Ovary (tissue), 9 donors: Measurements from ENCODE around the gene FAM170B. TPM values are rescaled to one million over a fixed set of nuclear protein-coding genes. Genes with fewer than 3 reads are reported as not detected.

Source experiments
- DNase-seq, 5 donors: peaks; one replicate each; pipeline ENCODE4 v3.0.0-alpha.2; 2019 to 2020
- H3K27ac ChIP-seq, 2 donors: fragments of 200-600 bp; one replicate each; pipeline versions ENCODE4 v1.5.1 to v1.8.0; 2019 to 2022
- H3K27me3 ChIP-seq: fragments of 200-600 bp; one replicate; pipeline ENCODE4 v1.8.0; 2022
- H3K36me3 ChIP-seq: fragments of 200-600 bp; sonication (generic); one replicate; pipeline ENCODE4 v1.5.1; 2019
- H3K4me1 ChIP-seq: one replicate; pipeline ENCODE4 v1.8.1; 2013; ENCODE audit warnings: mild to moderate bottlenecking, moderate library complexity; ENCODE audit not compliant: insufficient read depth
- H3K4me3 ChIP-seq: fragments of 200-600 bp; sonication (generic); one replicate; pipeline ENCODE4 v1.5.1; 2017
- H3K9me3 ChIP-seq, 2 donors: fragments of 200-600 bp in 1 of 2; sonication (generic) in 1 of 2; one replicate each; pipeline versions ENCODE4 v1.5.1 to v1.8.1; 2013 to 2019; ENCODE audit warnings: mild to moderate bottlenecking in 1 of 2, moderate library complexity in 1 of 2
- CTCF ChIP-seq, 3 donors: fragments of 450-650 bp in 2 of 3; fragments of 200-600 bp in 1 of 3; IDR thresholded peaks; one replicate each; pipeline versions ENCODE4 v1.5.1 to v1.8.0; 2016 to 2022; ENCODE audit warnings: antibody characterized with exemption in 3 of 3, mild to moderate bottlenecking in 1 of 3
- EP300 ChIP-seq: sonication (generic); formaldehyde crosslinking; IDR thresholded peaks from one replicate; pipeline ENCODE4 v1.6.1; 2017; ENCODE audit warnings: antibody characterized with exemption
- POLR2A ChIP-seq: fragments of 450-650 bp; IDR thresholded peaks from one replicate; pipeline ENCODE4 v1.6.1; 2017; ENCODE audit warnings: antibody characterized with exemption, mild to moderate bottlenecking, moderate library complexity
- whole genome bisulfite sequencing, 3 donors: extraction: QIAGEN DNeasy Blood & Tissue Kit in 1 of 3; methylation state at CpG; one replicate each; pipeline versions ENCODE4 v1.1.5 to v1.1.7; 2013 to 2017; 5-methylcytosine and 5-hydroxymethylcytosine counted together
- intact Hi-C, 4 donors: fragments of 100-400 bp; cut with DNase I; formaldehyde crosslinking; loops; one replicate each; pipeline versions ENCODE4 v1.11.0 to v1.15.1; 2022 to 2023
- polyA plus RNA-seq, 2 donors: library from polyadenylated mRNA; stranded (reverse); fragments of 200-250 nt in 1 of 2; fragments of 350-450 nt in 1 of 2; fragmentation: Illumina TruSeq in 1 of 2; extraction: RNeasy Lipid Tissue Mini Kit (QIAGEN cat#74804) in 1 of 2; gene quantifications; one replicate each; pipeline ENCODE4 v1.2.3, GENCODE V29; 2013 to 2014
- total RNA-seq, 7 donors: library from RNA; depleted of rRNA in 2 of 7; stranded (reverse); fragments of >200 nt in 2 of 7; fragmentation: NEBNext Ultra II Directional in 3 of 7; extraction: Animal tissue kit (Norgen Biotek cat#: 25700) in 3 of 7; gene quantifications; one replicate each; pipeline versions ENCODE4 v1.1.0 to v1.2.4, GENCODE V29; 2016 to 2023
- donor health status: DM: no; HTN: no; CAD: no; lungs with moderate emphysema.
- donor health status: DM: no; HTN: no; CAD: no.
- donor health status: Bipolar disorder and iron deficiency.
- donor health status: DM: yes; HTN: yes; CAD: no.
- donor health status: DM: no; HTN: no; CAD: no.
- donor health status: DM: yes; HTN: yes; CAD: no.

The FAM170B gene
- total and polyA plus RNA-seq, 9 donors: not detected

- intact Hi-C loops: no loop called here
- no peaks in the 10 kb centered on the region for H3K4me1 ChIP-seq
- no peaks in the 10 kb centered on the region for H3K27me3 ChIP-seq
- no peaks in the 10 kb centered on the region for H3K36me3 ChIP-seq
- 74 to 86% (median 79%) methylated on average over 5 of the region's 5 CpGs for WGBS, 3 donors
- TF ChIP-seq POLR2A: no peak
- TF ChIP-seq CTCF (IDR thresholded peaks at IDR 0.05): no peak
- H3K4me3 ChIP-seq: no peak overlapping the region
- no peak overlapping the region for H3K27ac ChIP-seq
- no peaks in the 10 kb centered on the region for H3K9me3 ChIP-seq
- no peak for DNase-seq
These were observed 16.6 kb upstream of the FAM170B start for GRCh38 chr10:49150426-49150825.

GRCh38 chr10:49149881-49150280 is 16.1 kb upstream of the FAM170B start:
- DNase-seq: no peak
- H3K27me3 ChIP-seq: no peaks in the 10 kb centered on the region
- no peaks in the 10 kb centered on the region for H3K36me3 ChIP-seq
- intact Hi-C loops: no loop called here
- TF ChIP-seq EP300 (no peak), CTCF (IDR thresholded peaks at IDR 0.05) (no peak), POLR2A (no peak)
- H3K9me3 ChIP-seq: no peaks in the 10 kb centered on the region
- no peak overlapping the region for H3K27ac ChIP-seq
- no peaks in the 10 kb centered on the region for H3K4me1 ChIP-seq
- 94 to 100% (median 95%) methylated on average over 3 of the region's 3 CpGs for WGBS, 3 donors
- no peak overlapping the region for H3K4me3 ChIP-seq

GRCh38 chr10:49144058-49144720 is 10.4 kb upstream of the FAM170B start:
- 58 to 64% (median 59%) methylated on average over 2 of the region's 2 CpGs for WGBS, 3 donors
- intact Hi-C loops: no loop called here
- Histone ChIP-seq H3K27me3 (no peaks in the 10 kb centered on the region), H3K4me3 (no peak overlapping the region), H3K4me1 (peaks cover 16% of the 10 kb centered on the region), H3K9me3 (no peaks in the 10 kb centered on the region), H3K27ac (no peak overlapping the region), H3K36me3 (no peaks in the 10 kb centered on the region)
- TF ChIP-seq POLR2A: no peak
- no peak for DNase-seq

GRCh38 chr10:49143249-49143648 is 9.4 kb upstream of the FAM170B start:
- TF ChIP-seq EP300 (no peak), POLR2A (no peak), CTCF (IDR thresholded peaks at IDR 0.05) (no peak)
- intact Hi-C loops: no loop called here
- Histone ChIP-seq H3K27ac (no peak overlapping the region), H3K9me3 (no peaks in the 10 kb centered on the region), H3K27me3 (no peaks in the 10 kb centered on the region), H3K36me3 (no peaks in the 10 kb centered on the region), H3K4me3 (no peak overlapping the region), H3K4me1 (peaks cover 21% of the 10 kb centered on the region)
- no peak for DNase-seq

- no peaks in the 10 kb centered on the region for H3K36me3 ChIP-seq
- no peaks in the 10 kb centered on the region for H3K9me3 ChIP-seq
- intact Hi-C loops: no loop called here
- peaks cover 21% of the 10 kb centered on the region for H3K4me1 ChIP-seq
- no peaks in the 10 kb centered on the region for H3K27me3 ChIP-seq
- no peak overlapping the region for H3K27ac ChIP-seq
- WGBS, 3 donors: 72 to 83% (median 80%) methylated on average over 5 of the region's 5 CpGs
- no peak overlapping the region for H3K4me3 ChIP-seq
- TF ChIP-seq POLR2A: no peak
- no peak for TF ChIP-seq CTCF (IDR thresholded peaks at IDR 0.05)
- TF ChIP-seq EP300: no peak
- no peak for DNase-seq
These were observed 7.9 kb upstream of the FAM170B start for GRCh38 chr10:49141541-49142332.
